K562 (cell line): ENCODE data around the gene RNF223. TPM values are rescaled to one million over a fixed set of nuclear protein-coding genes. Genes with fewer than 3 reads are reported as not detected.

Source experiments
- ATAC-seq: fragments of 200-7000 bp; cut with Tn5 transposase; 3 replicates; pipeline ENCODE4 v1.9.1; 2020; ENCODE audit warnings: moderate library complexity
- BruUV-seq: library from RNA; stranded (reverse); fragments of 400-500 nt; replicated peaks from 2 replicates; lab custom pipeline; 2021; lab: Mats Ljungman, UMichigan
- CTCF ChIA-PET: fragments of 300-600 bp; formaldehyde crosslinking; extraction: SDS; loops from one replicate; lab custom pipeline; 2021; ENCODE audit warnings: low intra/inter-chr PET ratio; lab: Yijun Ruan, JAX
- POLR2A ChIA-PET: fragments of 300-600, 350-650 bp; sonication (Branson Sonifier 250); formaldehyde crosslinking; extraction: SDS; loops from one replicate; lab custom pipeline; 2021; ENCODE audit warnings: antibody characterized with exemption, inconsistent platforms; lab: Yijun Ruan, JAX
- DNase-seq, 4 experiments: peaks; one replicate each; pipeline versions ENCODE4 v3.0.0 to v3.0.0-alpha.2; 2011 to 2018; ENCODE audit warnings: low spot score in 3 of 4, mixed read lengths in 3 of 4; ENCODE audit errors: extremely low read depth in 1 of 4
- FAIRE-seq: peaks from 2 replicates; lab custom pipeline; 2011; peaks lifted over from hg19 to GRCh38; lab: Jason Lieb, UNC
- H2AFZ ChIP-seq: 2 replicates; pipeline ENCODE4 v1.6.0; 2011; ENCODE audit warnings: low read depth, low read length, control low read depth, inconsistent platforms
- H3K27ac ChIP-seq: fragments of 200-600 bp; 3 replicates; pipeline ENCODE4 v1.8.0; 2011; ENCODE audit warnings: low read depth, mild to moderate bottlenecking, control low read depth, inconsistent platforms, low read length, moderate library complexity, mixed read lengths; ENCODE audit errors: extremely low read depth
- H3K27me3 ChIP-seq, 2 experiments: fragments of 300-600 bp in 1 of 2; 2 replicates in 1 of 2; 3 replicates in 1 of 2; pipeline versions ENCODE4 v1.6.0 to v1.8.0; 2011; ENCODE audit warnings: inconsistent platforms in 2 of 2, low read length in 2 of 2, mild to moderate bottlenecking in 1 of 2, mixed read lengths in 1 of 2, moderate library complexity in 1 of 2; ENCODE audit not compliant: control insufficient read depth in 2 of 2, insufficient read depth in 2 of 2
- H3K36me3 ChIP-seq: fragments of 300-600 bp; 3 replicates; pipeline ENCODE4 v1.8.0; 2011; ENCODE audit warnings: mild to moderate bottlenecking, low read length, inconsistent platforms; ENCODE audit not compliant: control insufficient read depth, insufficient read depth
- H3K4me1 ChIP-seq, 2 experiments: fragments of 200-600 bp in 1 of 2; replicated peaks in 1 of 2; 2 replicates in 1 of 2; 3 replicates in 1 of 2; pipeline versions ENCODE4 v1.5.1 to v1.8.0; 2011; ENCODE audit warnings: inconsistent platforms in 2 of 2, low read length in 2 of 2, mild to moderate bottlenecking in 1 of 2, mixed read lengths in 1 of 2, moderate library complexity in 1 of 2; ENCODE audit not compliant: control insufficient read depth in 2 of 2, insufficient read depth in 2 of 2
- H3K4me2 ChIP-seq: 2 replicates; pipeline ENCODE4 v1.6.1; 2011; ENCODE audit warnings: low read length, control low read depth, inconsistent platforms, mixed read lengths; ENCODE audit not compliant: insufficient read depth
- H3K4me3 ChIP-seq: fragments of 200-600 bp; sonication (generic), shearing (Covaris generic); 2 replicates; pipeline ENCODE4 v1.5.1; 2016; ENCODE audit warnings: control low read depth, inconsistent platforms
- H3K79me2 ChIP-seq: fragments of 200-600 bp; 3 replicates; pipeline ENCODE4 v1.8.0; 2011; ENCODE audit warnings: low read length, inconsistent platforms; ENCODE audit not compliant: control insufficient read depth, insufficient read depth
- H3K9ac ChIP-seq, 2 experiments: 2 replicates each; pipeline versions ENCODE4 v1.6.0 to v1.6.1; 2011; ENCODE audit warnings: low read depth in 2 of 2, low read length in 2 of 2, control low read depth in 1 of 2, inconsistent platforms in 1 of 2, mild to moderate bottlenecking in 1 of 2, mixed read lengths in 1 of 2; ENCODE audit not compliant: insufficient read depth in 1 of 2
- H3K9me1 ChIP-seq: one replicate; pipeline ENCODE4 v1.6.0; 2011; ENCODE audit warnings: inconsistent platforms, mild to moderate bottlenecking, low read length, moderate library complexity; ENCODE audit not compliant: control insufficient read depth, insufficient read depth
- H3K9me3 ChIP-seq: replicated peaks from 2 replicates; pipeline ENCODE4 v1.5.1; 2011; ENCODE audit warnings: low read depth, low read length, inconsistent platforms; ENCODE audit not compliant: control insufficient read depth, insufficient read depth
- H4K20me1 ChIP-seq: replicated peaks from 2 replicates; pipeline ENCODE4 v1.6.1; 2011; ENCODE audit warnings: low read length, inconsistent platforms, mixed read lengths; ENCODE audit not compliant: control insufficient read depth, insufficient read depth
- ATF7 ChIP-seq: fragments of 450-650 bp; IDR thresholded peaks from 2 replicates; pipeline ENCODE4 v1.7.1; 2014; ENCODE audit warnings: mild to moderate bottlenecking, moderate library complexity
- CREB3L1 ChIP-seq: fragments of 450-650 bp; IDR thresholded peaks from 2 replicates; pipeline ENCODE4 v1.6.1; 2014; ENCODE audit warnings: low read depth, mild to moderate bottlenecking, moderate library complexity, borderline replicate concordance
- CTBP1 ChIP-seq: fragments of 450-650 bp; IDR thresholded peaks from 2 replicates; pipeline ENCODE4 v1.6.1; 2016; ENCODE audit warnings: borderline replicate concordance
- MAX ChIP-seq: sonication (generic); formaldehyde crosslinking; IDR thresholded peaks from 2 replicates; pipeline ENCODE4 v1.9.0; 2022; ENCODE audit warnings: mild to moderate bottlenecking, missing genetic modification reagents
- MBD2 ChIP-seq: sonication (generic); IDR thresholded peaks from 2 replicates; pipeline ENCODE4 v1.6.1; 2016; ENCODE audit warnings: low read depth, borderline replicate concordance
- MNT ChIP-seq, 2 experiments: fragments of 450-650 bp; conservative IDR thresholded peaks; 2 replicates each; pipeline ENCODE4 v1.6.1; 2017; ENCODE audit warnings: mild to moderate bottlenecking in 2 of 2, moderate library complexity in 2 of 2
- MYC ChIP-seq, 2 experiments: fragments of 250-450 bp in 1 of 2; sonication (Bioruptor Pico) in 1 of 2; IDR thresholded peaks; 2 replicates each; pipeline versions ENCODE4 v1.5.1 to v1.6.1; 2012 to 2021; ENCODE audit warnings: low read depth in 2 of 2, borderline replicate concordance in 1 of 2, improper control_type of control experiment in 1 of 2, low read length in 1 of 2, mild to moderate bottlenecking in 1 of 2, moderate library complexity in 1 of 2
- RBM39 ChIP-seq: fragments of 200-400 bp; formaldehyde crosslinking; optimal IDR thresholded peaks from 2 replicates; pipeline ENCODE3; 2018; ENCODE audit warnings: low read depth, low read length
- ZNF212 ChIP-seq: fragments of 450-650 bp; formaldehyde crosslinking; IDR thresholded peaks from 2 replicates; pipeline ENCODE4 v1.4.0; 2020; ENCODE audit warnings: mild to moderate bottlenecking
- ZNF384 ChIP-seq: IDR thresholded peaks from 2 replicates; pipeline ENCODE4 v1.6.1; 2012; ENCODE audit warnings: low read depth, low read length, improper control_type of control experiment
- ZNF586 ChIP-seq: fragments of 450-650 bp; formaldehyde crosslinking; conservative IDR thresholded peaks from 2 replicates; pipeline ENCODE4 v1.4.0; 2020; ENCODE audit warnings: mild to moderate bottlenecking, moderate library complexity
- ZNF830 ChIP-seq: fragments of 250-450 bp; sonication (Bioruptor Pico); IDR thresholded peaks from 2 replicates; pipeline ENCODE4 v1.5.0; 2021; ENCODE audit warnings: mild to moderate bottlenecking
- WGBS: fragments of 100-300 bp; shearing (Covaris generic); methylation state at CpG from one replicate; pipeline ENCODE4 v1.1.6; 2016; ENCODE audit warnings: low coverage, mixed read lengths; ENCODE audit not compliant: insufficient coverage; ENCODE audit errors: missing lambda C conversion rate; 5-methylcytosine and 5-hydroxymethylcytosine counted together
- in situ Hi-C: fragments of 300-500 bp; cut with MboI; formaldehyde crosslinking; loops from 4 replicates; pipeline ENCODE4 v1.15.0; 2018; ENCODE audit warnings: inconsistent platforms, mixed read lengths
- intact Hi-C: fragments of 100-400 bp; cut with micrococcal nuclease; formaldehyde crosslinking; loops from 2 replicates; pipeline ENCODE4 v1.14.2; 2022
- polyA plus RNA-seq, 8 experiments: library from polyadenylated mRNA; depleted of rRNA in 4 of 8; stranded (reverse) in 5 of 8; unstranded in 3 of 8; fragments of >200 nt; fragmentation: Nextera tagmentation in 2 of 8; fragmentation: Illumina TruSeq in 1 of 8; extraction: Ambion mirVana in 2 of 8; extraction: Trizol in 1 of 8; gene quantifications; 2 replicates each; pipeline versions ENCODE4 v1.2.1 to v1.2.3, GENCODE V29; 2011 to 2014; ENCODE audit warnings: inconsistent platforms in 1 of 8, missing spikeins in 1 of 8
- total RNA-seq, 7 experiments: library from RNA; depleted of rRNA in 6 of 7; stranded (reverse); fragments of >200 nt in 6 of 7; fragmentation: Illumina TruSeq in 2 of 7; extraction: Trizol in 2 of 7; gene quantifications; 2 replicates each; pipeline versions ENCODE4 v1.2.1 to v1.2.3, GENCODE V29; 2011 to 2021; ENCODE audit warnings: low replicate concordance in 1 of 7
- TF ChIP-seq, protein P1 (sequence below), 2 experiments: fragments of 450-650 bp in 1 of 2; sonication (generic) in 1 of 2; formaldehyde crosslinking; conservative IDR thresholded peaks; 2 replicates each; pipeline versions ENCODE4 v1.4.0 to v1.8.1; 2020 to 2022; ENCODE audit warnings: mild to moderate bottlenecking in 1 of 2, missing genetic modification reagents in 1 of 2

Gene RNF223
- total and polyA plus RNA-seq, 9 of the 15 experiments (the other 6 are each of a cell fraction or from before 2014, with no cell fraction given), result 0.04 to 0.32 TPM; not detected in 7

GRCh38 chr1:1058921-1059493 lies 15.1 kb downstream of the RNF223 start (continued):
- TF ChIP-seq MYC (IDR thresholded peaks at IDR 0.05; ENCODE audit: low read depth, low read length), result no peak
- TF ChIP-seq MYC (CRISPR knock-in tag; IDR thresholded peaks at IDR 0.05; ENCODE audit: borderline replicate concordance, low read depth), result peak; percentile 65; the same call in 1 of the 2 replicates
- TF ChIP-seq ZNF586 (CRISPR knock-in tag), result no peak
- TF ChIP-seq MNT (conservative IDR thresholded peaks at IDR 0.05), result no peak
- 0 out of 2 replicates have a peak, but pooled peaks have one; percentile 51 for TF ChIP-seq ZNF830 (CRISPR knock-in tag)
- TF ChIP-seq, all 486 proteins: peak for 51

- ChIA-PET CTCF (no interaction called here), POLR2A (interaction anchor here (1.0 to 1.5 kb wide), 5 partner anchors 7 to 18 kb away, joined by 3 to 4 read pairs (median 3); no protein-coding TSS in a partner anchor)
- Histone ChIP-seq H3K4me2 (peak overlapping the region; percentile 90), H4K20me1 (no peaks in the 10 kb centered on the region), H3K36me3 (peaks cover 23% of the 10 kb centered on the region; the same call in 1 of the 3 replicates), H3K9ac (peak overlapping the region in 1 of 2 experiments; percentile 92; a peak in 3 of 4 replicates), H3K79me2 (no peaks in the 10 kb centered on the region), H3K4me1 (peaks cover 37 to 84% of the 10 kb centered on the region in 2 experiments), H3K27ac (no peak overlapping the region), H3K9me3 (no peaks in the 10 kb centered on the region), H2AFZ (peak overlapping the region; percentile 86), H3K9me1 (no peaks in the 10 kb centered on the region), H3K27me3 (no peaks in the 10 kb centered on the region), H3K4me3 (peak overlapping the region; percentile 69)
- intact Hi-C loops, result no loop called here
- peak; percentile 93 for FAIRE-seq
- DNase-seq, result peak; percentile 51 to 85 (median 60)
- ATAC-seq, result peak; percentile 64
- no TSS peak for BruUV-seq
- in situ Hi-C loops, result no loop called here
- WGBS, result 12% methylated on average over 22 of the region's 24 CpGs
- peak; percentile 41; the same call in 1 of the 2 replicates for TF ChIP-seq ZNF384
- TF ChIP-seq MAX (CRISPR knock-in tag), result peak; percentile 86
- TF ChIP-seq RBM39, result no peak
- no peak; the same call in 1 of the 2 replicates for TF ChIP-seq MBD2
- TF ChIP-seq ATF7, result no peak
- TF ChIP-seq ZNF212 (CRISPR knock-in tag), result no peak
- peak; percentile 62 for TF ChIP-seq CTBP1
- TF ChIP-seq CREB3L1, result no peak
- TF ChIP-seq, protein P1, sequence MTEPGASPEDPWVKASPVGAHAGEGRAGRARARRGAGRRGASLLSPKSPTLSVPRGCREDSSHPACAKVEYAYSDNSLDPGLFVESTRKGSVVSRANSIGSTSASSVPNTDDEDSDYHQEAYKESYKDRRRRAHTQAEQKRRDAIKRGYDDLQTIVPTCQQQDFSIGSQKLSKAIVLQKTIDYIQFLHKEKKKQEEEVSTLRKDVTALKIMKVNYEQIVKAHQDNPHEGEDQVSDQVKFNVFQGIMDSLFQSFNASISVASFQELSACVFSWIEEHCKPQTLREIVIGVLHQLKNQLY (CRISPR knock-in tag; conservative IDR thresholded peaks at IDR 0.05), result no peak
- TF ChIP-seq MYC (IDR thresholded peaks at IDR 0.05; ENCODE audit: low read depth, low read length), result peak; percentile 54; the same call in 1 of the 2 replicates
- no peak for TF ChIP-seq MYC (CRISPR knock-in tag; IDR thresholded peaks at IDR 0.05; ENCODE audit: borderline replicate concordance, low read depth)
These were observed 15.8 kb downstream of the RNF223 start for GRCh38 chr1:1058088-1058905.
